ENCODE measurements around the gene PRDX6. TPM values are rescaled to one million over a fixed set of nuclear protein-coding genes. Genes with fewer than 3 reads are reported as not detected.
"Not testable (repeated sequence)": the region's sequence is repeated elsewhere in the genome, so short reads cannot be mapped to it uniquely, and the experiment has no call there.

The PRDX6 gene
- total RNA-seq, 1 donor from 2014 or later = 194 TPM

DNA sequence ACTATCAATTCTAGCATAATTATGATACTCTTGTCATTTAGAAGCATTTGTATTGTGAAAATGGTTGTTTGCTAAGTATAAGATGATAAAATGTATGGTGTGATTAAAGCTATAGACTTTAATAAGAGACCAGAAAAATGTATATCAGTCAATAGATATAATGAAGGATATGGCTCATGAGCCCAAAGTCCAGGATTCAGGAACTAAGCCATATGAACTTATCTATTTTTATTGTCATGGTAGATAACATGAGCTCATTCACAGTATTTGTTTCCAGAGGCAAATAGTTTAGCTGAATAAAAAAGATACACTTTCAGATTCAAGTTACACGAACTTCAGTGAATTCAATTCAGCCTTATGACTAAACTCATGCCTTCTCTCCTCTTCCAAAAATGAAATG is 32.7 kb downstream of the PRDX6 start:
- peaks cover 13% of the 10 kb centered on the region for H3K9me3 Mint-ChIP-seq
- peaks cover 1% of the 10 kb centered on the region for H3K36me3 Mint-ChIP-seq
- no peak overlapping the region for H3K27ac Mint-ChIP-seq
- H3K4me3 Mint-ChIP-seq = no peak overlapping the region
- H3K4me1 Mint-ChIP-seq = peaks cover 9% of the 10 kb centered on the region
- no peak for DNase-seq (ENCODE audit: low spot score in 2 of 2, unreplicated experiment in 2 of 2)
- peaks cover 1% of the 10 kb centered on the region for H3K27me3 Mint-ChIP-seq (ENCODE audit: low read depth)
- TF ChIP-seq CTCF (IDR thresholded peaks at IDR 0.05; ENCODE audit: unreplicated experiment) = no peak

- H3K4me3 Mint-ChIP-seq; DNase-seq (ENCODE audit: low spot score in 2 of 2, unreplicated experiment in 2 of 2); H3K4me1 Mint-ChIP-seq; H3K36me3 Mint-ChIP-seq; H3K27ac Mint-ChIP-seq; H3K27me3 Mint-ChIP-seq (ENCODE audit: low read depth): not testable (repeated sequence)
- H3K9me3 Mint-ChIP-seq = peaks cover 13% of the 10 kb centered on the region
Observed at GRCh38 chr1:173514503-173514902, 37.4 kb downstream of the PRDX6 start.

GRCh38 chr1:173520799-173521198 is 43.7 kb downstream of the PRDX6 start:
- H3K9me3 Mint-ChIP-seq = no peaks in the 10 kb centered on the region
- no peak overlapping the region for H3K4me3 Mint-ChIP-seq
- DNase-seq (ENCODE audit: low spot score in 2 of 2, unreplicated experiment in 2 of 2) = no peak
- H3K4me1 Mint-ChIP-seq = no peaks in the 10 kb centered on the region
- H3K27ac Mint-ChIP-seq = no peak overlapping the region
- no peak for TF ChIP-seq CTCF (IDR thresholded peaks at IDR 0.05; ENCODE audit: unreplicated experiment)
- H3K27me3 Mint-ChIP-seq (ENCODE audit: low read depth) = no peaks in the 10 kb centered on the region
- no peaks in the 10 kb centered on the region for H3K36me3 Mint-ChIP-seq

- no peak for TF ChIP-seq CTCF (IDR thresholded peaks at IDR 0.05; ENCODE audit: unreplicated experiment)
- no peaks in the 10 kb centered on the region for H3K27me3 Mint-ChIP-seq (ENCODE audit: low read depth)
- peaks cover 2% of the 10 kb centered on the region for H3K4me1 Mint-ChIP-seq
- H3K36me3 Mint-ChIP-seq = no peaks in the 10 kb centered on the region
- no peaks in the 10 kb centered on the region for H3K9me3 Mint-ChIP-seq
- H3K4me3 Mint-ChIP-seq = no peak overlapping the region
- no peak overlapping the region for H3K27ac Mint-ChIP-seq
- DNase-seq (ENCODE audit: low spot score in 2 of 2, unreplicated experiment in 2 of 2) = no peak
Observed at GRCh38 chr1:173523329-173523728, 46.2 kb downstream of the PRDX6 start.

- H3K9me3 Mint-ChIP-seq = no peaks in the 10 kb centered on the region
- no peak overlapping the region for H3K27ac Mint-ChIP-seq
- H3K4me3 Mint-ChIP-seq = no peak overlapping the region
- H3K4me1 Mint-ChIP-seq = peaks cover 9% of the 10 kb centered on the region
- no peaks in the 10 kb centered on the region for H3K36me3 Mint-ChIP-seq
- no peak for TF ChIP-seq CTCF (IDR thresholded peaks at IDR 0.05; ENCODE audit: unreplicated experiment)
- DNase-seq (ENCODE audit: low spot score in 2 of 2, unreplicated experiment in 2 of 2) = no peak
- H3K27me3 Mint-ChIP-seq (ENCODE audit: low read depth) = no peaks in the 10 kb centered on the region
Observed at GRCh38 chr1:173525926-173526325, 48.8 kb downstream of the PRDX6 start.

- no peak for TF ChIP-seq CTCF (IDR thresholded peaks at IDR 0.05; ENCODE audit: unreplicated experiment)
- Mint-ChIP-seq H3K4me1 (peaks cover 9% of the 10 kb centered on the region), H3K9me3 (no peaks in the 10 kb centered on the region), H3K27ac (no peak overlapping the region), H3K4me3 (no peak overlapping the region), H3K27me3 (ENCODE audit: low read depth) (no peaks in the 10 kb centered on the region), H3K36me3 (no peaks in the 10 kb centered on the region)
- DNase-seq (ENCODE audit: low spot score in 2 of 2, unreplicated experiment in 2 of 2) = no peak
Observed at GRCh38 chr1:173527151-173527826, 50.2 kb downstream of the PRDX6 start.
